ENCODE results near the gene PTGDR2.
A peak's percentile ranks its signal among the peaks of the same experiment; 100 is the strongest.

Gene PTGDR2

DNA sequence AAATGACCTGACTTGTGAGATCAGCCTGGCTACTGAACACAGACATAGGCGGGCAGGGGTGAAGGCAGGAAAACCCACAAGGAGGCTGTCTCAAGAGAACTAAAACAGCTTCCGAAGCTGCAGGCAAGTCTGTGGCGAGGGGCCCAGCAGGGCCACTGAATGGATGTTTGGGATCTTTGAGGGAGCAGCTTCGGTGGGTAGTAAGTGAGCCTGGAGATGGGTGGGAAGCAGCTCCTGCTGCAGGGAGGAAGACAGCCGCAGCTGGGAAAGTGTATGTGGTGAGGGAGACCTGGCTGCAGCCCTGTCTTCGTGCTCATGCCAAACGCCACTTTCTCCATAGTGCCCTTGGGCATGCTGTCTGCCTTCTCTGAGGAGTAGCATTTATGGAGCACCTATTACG is 10.4 kb downstream of the PTGDR2 start:
- H3K4me3 ChIP-seq (replicated peaks in 1 of 2; ENCODE audit: low read depth in 2 of 2, low read length in 2 of 2): peak overlapping the region in 1 of 2 donors; percentile 87

GRCh38 chr11:60844870-60845221 is 10.9 kb downstream of the PTGDR2 start:
- no peak for DNase-seq (ENCODE audit: low read depth in 2 of 2)
- peak overlapping the region in 1 of 2 donors; percentile 87 for H3K4me3 ChIP-seq (replicated peaks in 1 of 2; ENCODE audit: low read depth in 2 of 2, low read length in 2 of 2)
- no peak for TF ChIP-seq CTCF (IDR thresholded peaks at IDR 0.05; ENCODE audit: low read depth, low read length)

More for the DNA sequence above, 10.4 kb downstream of the PTGDR2 start:
- DNase-seq (ENCODE audit: low read depth in 2 of 2): no peak
- no peak for TF ChIP-seq CTCF (IDR thresholded peaks at IDR 0.05; ENCODE audit: low read depth, low read length)

DNA sequence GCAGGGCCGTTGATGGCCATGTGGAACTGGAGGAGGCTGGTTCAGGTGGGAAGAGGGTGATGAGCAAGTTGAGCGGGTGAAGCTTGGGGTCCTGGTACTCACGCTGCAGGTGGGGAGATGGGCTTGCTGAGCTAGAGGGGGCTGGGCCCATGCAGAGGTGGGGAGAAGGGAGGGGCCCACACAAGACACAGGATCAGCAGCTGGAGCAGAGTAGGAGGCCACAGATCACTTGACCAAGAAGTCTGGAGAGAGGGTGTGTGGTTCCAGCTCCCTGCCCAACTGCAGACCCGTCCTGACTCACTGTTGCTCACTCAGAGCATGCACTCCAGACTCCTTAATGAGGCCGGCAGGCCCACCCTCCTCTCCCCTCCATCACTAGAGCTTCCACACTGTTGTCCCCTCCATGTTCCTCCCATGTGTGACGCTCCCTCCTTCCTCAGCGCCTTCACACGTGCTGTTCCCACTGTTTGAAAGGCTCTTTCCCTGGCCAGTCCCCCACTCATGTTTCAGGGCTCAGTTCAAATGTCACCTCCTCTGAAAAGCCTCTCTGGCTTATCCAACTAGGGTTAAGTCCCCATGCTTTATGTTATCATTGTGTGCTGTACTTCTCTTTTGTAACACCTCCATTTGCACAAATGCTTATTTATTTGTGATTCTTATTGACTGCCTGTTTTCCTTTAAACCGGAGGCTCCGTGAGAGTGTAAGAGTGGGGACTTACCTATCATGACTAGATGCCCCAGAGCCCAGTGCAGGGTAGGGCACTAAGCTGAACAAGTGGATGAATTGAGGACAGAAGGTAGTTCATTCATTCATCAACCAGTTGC is 11.5 kb downstream of the PTGDR2 start:
- no peak for TF ChIP-seq CTCF (IDR thresholded peaks at IDR 0.05; ENCODE audit: low read depth, low read length)
- peak in 1 of 2 donors; percentile 57 for DNase-seq (ENCODE audit: low read depth in 2 of 2)
- H3K4me3 ChIP-seq (replicated peaks in 1 of 2; ENCODE audit: low read depth in 2 of 2, low read length in 2 of 2): peak overlapping the region; percentile 87 to 99

GRCh38 chr11:60842668-60843600 is 12.8 kb downstream of the PTGDR2 start:
- peak overlapping the region; percentile 87 to 99 for H3K4me3 ChIP-seq (replicated peaks in 1 of 2; ENCODE audit: low read depth in 2 of 2, low read length in 2 of 2)
- no peak for TF ChIP-seq CTCF (IDR thresholded peaks at IDR 0.05; ENCODE audit: low read depth, low read length)
- peak in 1 of 2 donors; percentile 43 for DNase-seq (ENCODE audit: low read depth in 2 of 2)

- DNase-seq (ENCODE audit: low read depth in 2 of 2): peak; percentile 97 to 98
- TF ChIP-seq CTCF (IDR thresholded peaks at IDR 0.05; ENCODE audit: low read depth, low read length): no peak
- H3K4me3 ChIP-seq (replicated peaks in 1 of 2; ENCODE audit: low read depth in 2 of 2, low read length in 2 of 2): peak within 1 kb of the TSS; percentile 87 to 99
Observed at GRCh38 chr11:60841797-60842667, 13.7 kb downstream of the PTGDR2 start, which contains the start of gene CCDC86. Gene CCDC86, plus strand, starts transcription at chr11:60842113. Its CDS starts 12 bp downstream, at chr11:60842125.
